ENCODE results near the gene SF3B6. TPM values are rescaled to one million over a fixed set of nuclear protein-coding genes. Genes with fewer than 3 reads are reported as not detected.

Gene SF3B6
- total RNA-seq, 1 experiment from 2014 or later: 117 TPM

DNA sequence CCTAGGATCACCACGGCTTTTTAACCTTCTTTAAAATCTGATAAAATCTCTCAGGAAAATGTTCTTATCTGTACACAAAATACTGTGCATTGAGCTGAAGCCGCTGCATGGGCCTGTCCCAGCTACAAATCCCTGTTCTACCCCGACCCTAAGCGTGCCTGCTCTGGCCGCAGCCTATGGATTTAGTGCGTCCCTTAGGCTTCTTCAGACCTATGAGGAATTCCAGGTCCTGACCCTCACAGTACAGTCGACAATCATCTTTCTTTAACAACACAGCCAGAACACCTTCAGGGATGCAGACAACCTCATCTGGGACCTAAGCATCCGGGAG, 28.5 kb downstream of the SF3B6 start (continued):
- TF ChIP-seq, protein P1, sequence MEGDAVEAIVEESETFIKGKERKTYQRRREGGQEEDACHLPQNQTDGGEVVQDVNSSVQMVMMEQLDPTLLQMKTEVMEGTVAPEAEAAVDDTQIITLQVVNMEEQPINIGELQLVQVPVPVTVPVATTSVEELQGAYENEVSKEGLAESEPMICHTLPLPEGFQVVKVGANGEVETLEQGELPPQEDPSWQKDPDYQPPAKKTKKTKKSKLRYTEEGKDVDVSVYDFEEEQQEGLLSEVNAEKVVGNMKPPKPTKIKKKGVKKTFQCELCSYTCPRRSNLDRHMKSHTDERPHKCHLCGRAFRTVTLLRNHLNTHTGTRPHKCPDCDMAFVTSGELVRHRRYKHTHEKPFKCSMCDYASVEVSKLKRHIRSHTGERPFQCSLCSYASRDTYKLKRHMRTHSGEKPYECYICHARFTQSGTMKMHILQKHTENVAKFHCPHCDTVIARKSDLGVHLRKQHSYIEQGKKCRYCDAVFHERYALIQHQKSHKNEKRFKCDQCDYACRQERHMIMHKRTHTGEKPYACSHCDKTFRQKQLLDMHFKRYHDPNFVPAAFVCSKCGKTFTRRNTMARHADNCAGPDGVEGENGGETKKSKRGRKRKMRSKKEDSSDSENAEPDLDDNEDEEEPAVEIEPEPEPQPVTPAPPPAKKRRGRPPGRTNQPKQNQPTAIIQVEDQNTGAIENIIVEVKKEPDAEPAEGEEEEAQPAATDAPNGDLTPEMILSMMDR (IDR thresholded peaks at IDR 0.05): no peak
- TF ChIP-seq, protein P2, sequence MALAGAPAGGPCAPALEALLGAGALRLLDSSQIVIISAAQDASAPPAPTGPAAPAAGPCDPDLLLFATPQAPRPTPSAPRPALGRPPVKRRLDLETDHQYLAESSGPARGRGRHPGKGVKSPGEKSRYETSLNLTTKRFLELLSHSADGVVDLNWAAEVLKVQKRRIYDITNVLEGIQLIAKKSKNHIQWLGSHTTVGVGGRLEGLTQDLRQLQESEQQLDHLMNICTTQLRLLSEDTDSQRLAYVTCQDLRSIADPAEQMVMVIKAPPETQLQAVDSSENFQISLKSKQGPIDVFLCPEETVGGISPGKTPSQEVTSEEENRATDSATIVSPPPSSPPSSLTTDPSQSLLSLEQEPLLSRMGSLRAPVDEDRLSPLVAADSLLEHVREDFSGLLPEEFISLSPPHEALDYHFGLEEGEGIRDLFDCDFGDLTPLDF (CRISPR knock-in tag; IDR thresholded peaks at IDR 0.05): no peak
- TF ChIP-seq ZNF219 (CRISPR knock-in tag; IDR thresholded peaks at IDR 0.05; ENCODE audit: borderline replicate concordance) (no peak), ZNF396 (CRISPR knock-in tag; IDR thresholded peaks at IDR 0.05; ENCODE audit: borderline replicate concordance) (no peak), ATF1 (CRISPR knock-in tag; IDR thresholded peaks at IDR 0.05) (no peak), ZNF263 (CRISPR knock-in tag; IDR thresholded peaks at IDR 0.05; ENCODE audit: low read depth) (no peak), JAZF1 (CRISPR knock-in tag; IDR thresholded peaks at IDR 0.05) (no peak), FOXK1 (CRISPR knock-in tag; IDR thresholded peaks at IDR 0.05) (no peak), KAT7 (CRISPR knock-in tag; IDR thresholded peaks at IDR 0.05; ENCODE audit: borderline replicate concordance) (no peak)
- TF ChIP-seq, protein P3, sequence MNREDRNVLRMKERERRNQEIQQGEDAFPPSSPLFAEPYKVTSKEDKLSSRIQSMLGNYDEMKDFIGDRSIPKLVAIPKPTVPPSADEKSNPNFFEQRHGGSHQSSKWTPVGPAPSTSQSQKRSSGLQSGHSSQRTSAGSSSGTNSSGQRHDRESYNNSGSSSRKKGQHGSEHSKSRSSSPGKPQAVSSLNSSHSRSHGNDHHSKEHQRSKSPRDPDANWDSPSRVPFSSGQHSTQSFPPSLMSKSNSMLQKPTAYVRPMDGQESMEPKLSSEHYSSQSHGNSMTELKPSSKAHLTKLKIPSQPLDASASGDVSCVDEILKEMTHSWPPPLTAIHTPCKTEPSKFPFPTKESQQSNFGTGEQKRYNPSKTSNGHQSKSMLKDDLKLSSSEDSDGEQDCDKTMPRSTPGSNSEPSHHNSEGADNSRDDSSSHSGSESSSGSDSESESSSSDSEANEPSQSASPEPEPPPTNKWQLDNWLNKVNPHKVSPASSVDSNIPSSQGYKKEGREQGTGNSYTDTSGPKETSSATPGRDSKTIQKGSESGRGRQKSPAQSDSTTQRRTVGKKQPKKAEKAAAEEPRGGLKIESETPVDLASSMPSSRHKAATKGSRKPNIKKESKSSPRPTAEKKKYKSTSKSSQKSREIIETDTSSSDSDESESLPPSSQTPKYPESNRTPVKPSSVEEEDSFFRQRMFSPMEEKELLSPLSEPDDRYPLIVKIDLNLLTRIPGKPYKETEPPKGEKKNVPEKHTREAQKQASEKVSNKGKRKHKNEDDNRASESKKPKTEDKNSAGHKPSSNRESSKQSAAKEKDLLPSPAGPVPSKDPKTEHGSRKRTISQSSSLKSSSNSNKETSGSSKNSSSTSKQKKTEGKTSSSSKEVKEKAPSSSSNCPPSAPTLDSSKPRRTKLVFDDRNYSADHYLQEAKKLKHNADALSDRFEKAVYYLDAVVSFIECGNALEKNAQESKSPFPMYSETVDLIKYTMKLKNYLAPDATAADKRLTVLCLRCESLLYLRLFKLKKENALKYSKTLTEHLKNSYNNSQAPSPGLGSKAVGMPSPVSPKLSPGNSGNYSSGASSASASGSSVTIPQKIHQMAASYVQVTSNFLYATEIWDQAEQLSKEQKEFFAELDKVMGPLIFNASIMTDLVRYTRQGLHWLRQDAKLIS (CRISPR knock-in tag; IDR thresholded peaks at IDR 0.05; ENCODE audit: borderline replicate concordance): no peak
- TF ChIP-seq, protein P4, sequence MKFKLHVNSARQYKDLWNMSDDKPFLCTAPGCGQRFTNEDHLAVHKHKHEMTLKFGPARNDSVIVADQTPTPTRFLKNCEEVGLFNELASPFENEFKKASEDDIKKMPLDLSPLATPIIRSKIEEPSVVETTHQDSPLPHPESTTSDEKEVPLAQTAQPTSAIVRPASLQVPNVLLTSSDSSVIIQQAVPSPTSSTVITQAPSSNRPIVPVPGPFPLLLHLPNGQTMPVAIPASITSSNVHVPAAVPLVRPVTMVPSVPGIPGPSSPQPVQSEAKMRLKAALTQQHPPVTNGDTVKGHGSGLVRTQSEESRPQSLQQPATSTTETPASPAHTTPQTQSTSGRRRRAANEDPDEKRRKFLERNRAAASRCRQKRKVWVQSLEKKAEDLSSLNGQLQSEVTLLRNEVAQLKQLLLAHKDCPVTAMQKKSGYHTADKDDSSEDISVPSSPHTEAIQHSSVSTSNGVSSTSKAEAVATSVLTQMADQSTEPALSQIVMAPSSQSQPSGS (CRISPR knock-in tag; IDR thresholded peaks at IDR 0.05; ENCODE audit: borderline replicate concordance, low read depth): no peak

DNA sequence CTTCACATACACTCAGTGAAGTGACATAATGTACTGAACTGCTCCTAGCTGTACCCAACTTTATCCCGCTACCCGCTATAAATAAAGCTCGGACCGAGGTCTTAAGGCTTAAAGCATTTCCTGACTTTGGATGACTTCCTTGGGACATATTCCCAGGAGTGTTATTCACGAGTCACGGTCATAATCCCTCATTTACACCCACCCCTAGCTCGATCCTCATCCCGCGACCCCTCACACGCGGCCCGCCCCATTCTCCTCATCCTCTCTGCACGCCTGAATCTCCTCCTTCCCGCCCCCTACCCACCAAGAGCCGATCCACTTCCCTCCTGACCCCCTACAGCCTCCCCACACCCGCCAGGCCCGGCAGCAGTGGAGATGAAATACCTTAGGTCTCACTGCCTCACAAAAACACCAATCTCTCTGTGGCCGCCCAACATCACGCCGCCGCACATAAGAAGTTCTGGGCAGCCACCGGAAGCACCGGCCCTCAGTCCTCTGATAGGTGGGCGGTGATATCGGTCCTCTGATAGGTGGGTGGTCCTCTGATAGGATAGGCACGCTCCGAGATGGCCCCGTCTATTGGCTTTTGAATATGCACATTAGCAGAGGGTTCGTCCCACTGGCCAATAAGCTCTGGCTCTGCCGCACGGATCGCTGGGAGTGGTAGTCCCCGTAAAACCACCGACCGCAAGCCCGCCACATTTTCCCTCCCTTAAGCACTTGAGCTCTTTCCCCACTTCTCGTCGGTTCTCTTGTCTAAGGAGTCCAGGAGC, 29.0 kb downstream of the SF3B6 start, which contains the start of gene WDCP:
TSS of gene WDCP (minus strand) at position 462 of the 773 bp plus-strand sequence. CDS start 7,897 bp downstream, outside the sequence.
- Mint-ChIP-seq H3K36me3 (0 out of 2 replicates have a peak, but pooled peaks cover 3% of the 10 kb centered on the region), H3K4me1 (peaks cover 26% of the 10 kb centered on the region), H3K27me3 (ENCODE audit: low read depth) (no peaks in the 10 kb centered on the region), H3K9me3 (no peaks in the 10 kb centered on the region), H3K4me3 (peak within 1 kb of the TSS; percentile 97), H3K27ac (peak within 1 kb of the TSS; percentile 92)
- ATAC-seq (peak; percentile 93), DNase-seq (ENCODE audit: low spot score) (peak; percentile 94)
- CTCF ChIA-PET: interaction anchor here (0.9 to 1.8 kb wide), 11 partner anchors 14 to 245 kb away, joined by 3 to 17 read pairs (median 6); partner anchors contain the start of genes ATAD2B and TP53I3
- POLR2A ChIA-PET: interaction anchor here (0.6 to 1.8 kb wide), 9 partner anchors 10 to 300 kb away, joined by 3 to 29 read pairs (median 4); partner anchors contain the start of genes ATAD2B, SF3B6 and TP53I3
- TF ChIP-seq, protein P5, sequence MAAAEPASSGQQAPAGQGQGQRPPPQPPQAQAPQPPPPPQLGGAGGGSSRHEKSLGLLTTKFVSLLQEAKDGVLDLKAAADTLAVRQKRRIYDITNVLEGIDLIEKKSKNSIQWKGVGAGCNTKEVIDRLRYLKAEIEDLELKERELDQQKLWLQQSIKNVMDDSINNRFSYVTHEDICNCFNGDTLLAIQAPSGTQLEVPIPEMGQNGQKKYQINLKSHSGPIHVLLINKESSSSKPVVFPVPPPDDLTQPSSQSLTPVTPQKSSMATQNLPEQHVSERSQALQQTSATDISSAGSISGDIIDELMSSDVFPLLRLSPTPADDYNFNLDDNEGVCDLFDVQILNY (CRISPR knock-in tag; IDR thresholded peaks at IDR 0.05): 0 out of 2 replicates have a peak, but pooled peaks have one; percentile 43
- peak; percentile 44; the same call in 1 of the 2 replicates for TF ChIP-seq GABPB1 (CRISPR knock-in tag; IDR thresholded peaks at IDR 0.05)
- peak; percentile 63 for TF ChIP-seq SP1 (CRISPR knock-in tag; conservative IDR thresholded peaks at IDR 0.05)
- peak; percentile 80; the same call in 1 of the 2 replicates for TF ChIP-seq TEAD1 (CRISPR knock-in tag; IDR thresholded peaks at IDR 0.05)
- TF ChIP-seq, protein P6, sequence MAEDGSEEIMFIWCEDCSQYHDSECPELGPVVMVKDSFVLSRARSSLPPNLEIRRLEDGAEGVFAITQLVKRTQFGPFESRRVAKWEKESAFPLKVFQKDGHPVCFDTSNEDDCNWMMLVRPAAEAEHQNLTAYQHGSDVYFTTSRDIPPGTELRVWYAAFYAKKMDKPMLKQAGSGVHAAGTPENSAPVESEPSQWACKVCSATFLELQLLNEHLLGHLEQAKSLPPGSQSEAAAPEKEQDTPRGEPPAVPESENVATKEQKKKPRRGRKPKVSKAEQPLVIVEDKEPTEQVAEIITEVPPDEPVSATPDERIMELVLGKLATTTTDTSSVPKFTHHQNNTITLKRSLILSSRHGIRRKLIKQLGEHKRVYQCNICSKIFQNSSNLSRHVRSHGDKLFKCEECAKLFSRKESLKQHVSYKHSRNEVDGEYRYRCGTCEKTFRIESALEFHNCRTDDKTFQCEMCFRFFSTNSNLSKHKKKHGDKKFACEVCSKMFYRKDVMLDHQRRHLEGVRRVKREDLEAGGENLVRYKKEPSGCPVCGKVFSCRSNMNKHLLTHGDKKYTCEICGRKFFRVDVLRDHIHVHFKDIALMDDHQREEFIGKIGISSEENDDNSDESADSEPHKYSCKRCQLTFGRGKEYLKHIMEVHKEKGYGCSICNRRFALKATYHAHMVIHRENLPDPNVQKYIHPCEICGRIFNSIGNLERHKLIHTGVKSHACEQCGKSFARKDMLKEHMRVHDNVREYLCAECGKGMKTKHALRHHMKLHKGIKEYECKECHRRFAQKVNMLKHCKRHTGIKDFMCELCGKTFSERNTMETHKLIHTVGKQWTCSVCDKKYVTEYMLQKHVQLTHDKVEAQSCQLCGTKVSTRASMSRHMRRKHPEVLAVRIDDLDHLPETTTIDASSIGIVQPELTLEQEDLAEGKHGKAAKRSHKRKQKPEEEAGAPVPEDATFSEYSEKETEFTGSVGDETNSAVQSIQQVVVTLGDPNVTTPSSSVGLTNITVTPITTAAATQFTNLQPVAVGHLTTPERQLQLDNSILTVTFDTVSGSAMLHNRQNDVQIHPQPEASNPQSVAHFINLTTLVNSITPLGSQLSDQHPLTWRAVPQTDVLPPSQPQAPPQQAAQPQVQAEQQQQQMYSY (CRISPR knock-in tag; IDR thresholded peaks at IDR 0.05): no peak
- no peak for TF ChIP-seq FOXJ3 (CRISPR knock-in tag; IDR thresholded peaks at IDR 0.05; ENCODE audit: borderline replicate concordance)
- no peak for TF ChIP-seq RELA (CRISPR knock-in tag; IDR thresholded peaks at IDR 0.05; ENCODE audit: borderline replicate concordance)
- TF ChIP-seq HMGA2 (CRISPR knock-in tag; IDR thresholded peaks at IDR 0.05): no peak
- peak; percentile 44; the same call in 1 of the 2 replicates for TF ChIP-seq NFE2L1 (CRISPR knock-in tag; IDR thresholded peaks at IDR 0.05)

Data from WTC11 (cell line).